Ovary (tissue), 3 donors: ENCODE data around the gene LIMCH1.

Source experiments
- CTCF ChIP-seq, 3 donors: fragments of 450-650 bp in 2 of 3; fragments of 200-600 bp in 1 of 3; IDR thresholded peaks; one replicate each; pipeline versions ENCODE4 v1.5.1 to v1.8.0; 2016 to 2022; ENCODE audit warnings: antibody characterized with exemption in 3 of 3, mild to moderate bottlenecking in 1 of 3
- POLR2A ChIP-seq: fragments of 450-650 bp; IDR thresholded peaks from one replicate; pipeline ENCODE4 v1.6.1; 2017; ENCODE audit warnings: antibody characterized with exemption, mild to moderate bottlenecking, moderate library complexity
- donor health status: DM: no; HTN: no; CAD: no.

- TF ChIP-seq POLR2A = no peak
- TF ChIP-seq CTCF (IDR thresholded peaks at IDR 0.05) = no peak
These were observed 23.8 kb upstream of the LIMCH1 start for GRCh38 chr4:41514169-41514568.
